ENCODE measurements around the gene NOTCH1. TPM values are rescaled to one million over a fixed set of nuclear protein-coding genes. Genes with fewer than 3 reads are reported as not detected.

NOTCH1 gene
- total RNA-seq, 4 donors from 2014 or later: 19.6 to 35.4 (median 23.2) TPM

- Histone ChIP-seq H3K27ac (no peak overlapping the region), H3K27me3 (no peaks in the 10 kb centered on the region), H3K4me3 (replicated peaks in 1 of 3) (peak overlapping the region in 1 of 3 donors; percentile 92), H3K36me3 (peaks cover 6 to 12% of the 10 kb centered on the region in 2 donors), H3K4me1 (peaks cover 19 to 24% of the 10 kb centered on the region in 2 donors), H3K9me3 (no peaks in the 10 kb centered on the region)
- WGBS, 2 donors: 41 to 46% methylated on average over 5 of the region's 5 CpGs
- intact Hi-C loops (cut with DNase I): no loop called here
- DNase-seq: no peak
- TF ChIP-seq POLR2A (IDR thresholded peaks at IDR 0.05) (no peak), CTCF (IDR thresholded peaks at IDR 0.05) (no peak)
Observed at GRCh38 chr9:136481558-136481957, 64.3 kb downstream of the NOTCH1 start.

- Histone ChIP-seq H3K9me3 (no peaks in the 10 kb centered on the region), H3K4me1 (peaks cover 3 to 5% of the 10 kb centered on the region in 2 donors), H3K27ac (no peak overlapping the region), H3K4me3 (replicated peaks in 1 of 3) (no peak overlapping the region), H3K36me3 (peaks cover 42 to 58% of the 10 kb centered on the region in 2 donors), H3K27me3 (no peaks in the 10 kb centered on the region)
- WGBS, 2 donors: 93 to 94% methylated on average over 17 to 22 of the region's 25 CpGs
- no peak for DNase-seq
- no peak for TF ChIP-seq CTCF (IDR thresholded peaks at IDR 0.05)
- TF ChIP-seq POLR2A (IDR thresholded peaks at IDR 0.05): no peak
- intact Hi-C loops (cut with DNase I): no loop called here
Observed at GRCh38 chr9:136476369-136477150, 69.3 kb downstream of the NOTCH1 start.

GRCh38 chr9:136474974-136475865 lies 70.6 kb downstream of the NOTCH1 start:
- no peaks in the 10 kb centered on the region for H3K4me1 ChIP-seq
- H3K4me3 ChIP-seq (replicated peaks in 1 of 3): no peak overlapping the region
- H3K9me3 ChIP-seq: no peaks in the 10 kb centered on the region
- intact Hi-C loops (cut with DNase I): no loop called here
- TF ChIP-seq CTCF (IDR thresholded peaks at IDR 0.05) (no peak), POLR2A (IDR thresholded peaks at IDR 0.05) (no peak)
- WGBS, 2 donors: 93 to 95% methylated on average over 27 to 29 of the region's 34 CpGs
- no peak overlapping the region for H3K27ac ChIP-seq
- DNase-seq: no peak
- peaks cover 55 to 72% of the 10 kb centered on the region in 2 donors for H3K36me3 ChIP-seq
- H3K27me3 ChIP-seq: no peaks in the 10 kb centered on the region

GRCh38 chr9:136474021-136474640 lies 71.7 kb downstream of the NOTCH1 start:
- no peaks in the 10 kb centered on the region for H3K27me3 ChIP-seq
- TF ChIP-seq POLR2A (IDR thresholded peaks at IDR 0.05) (no peak), CTCF (IDR thresholded peaks at IDR 0.05) (no peak)
- no peak overlapping the region for H3K27ac ChIP-seq
- 90 to 94% methylated on average over 20 to 26 of the region's 27 CpGs for WGBS, 2 donors
- no peak overlapping the region for H3K4me3 ChIP-seq (replicated peaks in 1 of 3)
- no peaks in the 10 kb centered on the region for H3K9me3 ChIP-seq
- DNase-seq: no peak
- intact Hi-C loops (cut with DNase I): no loop called here
- no peaks in the 10 kb centered on the region for H3K4me1 ChIP-seq
- peaks cover 61 to 80% of the 10 kb centered on the region in 2 donors for H3K36me3 ChIP-seq

Data from thyroid gland (tissue), 4 donors.